Left ventricle myocardium inferior (tissue), 1 donor: ENCODE measurements around the gene C1QL4. TPM values are rescaled to one million over a fixed set of nuclear protein-coding genes. Genes with fewer than 3 reads are reported as not detected.
"Not testable (repeated sequence)": the region's sequence is repeated elsewhere in the genome, so short reads cannot be mapped to it uniquely, and the experiment has no call there.

Experiments used
- DNase-seq: peaks from one replicate; pipeline ENCODE4 v3.0.0-alpha.2; 2020
- H3K27ac ChIP-seq: fragments of 200-600 bp; replicated peaks from 2 replicates; pipeline ENCODE4 v1.8.0; 2021
- H3K27me3 ChIP-seq: fragments of 200-600 bp; 2 replicates; pipeline ENCODE4 v1.8.0; 2021; ENCODE audit warnings: low read depth
- H3K36me3 ChIP-seq: fragments of 200-600 bp; 2 replicates; pipeline ENCODE4 v1.8.0; 2021
- H3K4me1 ChIP-seq: fragments of 200-600 bp; 2 replicates; pipeline ENCODE4 v1.8.0; 2021
- H3K4me3 ChIP-seq: fragments of 200-600 bp; 2 replicates; pipeline ENCODE4 v1.8.0; 2021; ENCODE audit warnings: mild to moderate bottlenecking, moderate library complexity
- H3K9me3 ChIP-seq: fragments of 200-600 bp; replicated peaks from 2 replicates; pipeline ENCODE4 v1.8.0; 2021
- CTCF ChIP-seq: fragments of 200-600 bp; IDR thresholded peaks from 2 replicates; pipeline ENCODE4 v1.8.0; 2021; ENCODE audit warnings: antibody characterized with exemption, mild to moderate bottlenecking, borderline replicate concordance
- intact Hi-C: fragments of 100-400 bp; cut with micrococcal nuclease; formaldehyde crosslinking; loops from one replicate; pipeline ENCODE4 v1.11.0; 2022
- total RNA-seq: library from RNA; stranded (reverse); fragmentation: NEBNext Ultra II Directional; extraction: Animal tissue kit (Norgen Biotek cat#: 25700); gene quantifications from one replicate; pipeline ENCODE4 v1.2.1, GENCODE V29; 2021
- donor health status: DM: no; HTN: yes; CAD: no; lungs with severe emphysema.

The C1QL4 gene
- total RNA-seq, 1 donor from 2014 or later, result not detected

DNA sequence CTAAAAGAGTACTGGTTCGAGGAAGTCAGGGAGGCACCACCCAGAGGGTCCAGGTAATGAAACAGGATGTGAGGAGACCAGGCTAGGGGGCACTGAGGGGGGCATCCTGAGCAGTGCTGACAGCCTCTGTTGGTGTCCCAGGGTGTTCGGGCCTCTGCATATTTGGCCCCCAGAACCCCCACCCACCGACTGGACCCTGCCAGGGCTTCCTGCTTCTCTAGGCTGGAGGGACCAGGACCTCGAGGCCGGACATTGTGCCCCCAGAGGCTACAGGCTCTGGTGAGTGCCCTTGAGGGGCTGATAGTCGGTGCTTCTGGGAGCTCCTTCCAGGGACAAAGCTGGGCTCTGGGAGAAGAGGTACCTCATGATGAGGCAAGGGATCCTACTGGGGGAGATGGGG is 11.4 kb downstream of the C1QL4 start:
- H3K27me3 ChIP-seq, result peaks cover 13% of the 10 kb centered on the region
- H3K4me3 ChIP-seq, result no peak overlapping the region
- DNase-seq, result no peak
- intact Hi-C loops, result no loop called here
- no peak for TF ChIP-seq CTCF
- H3K36me3 ChIP-seq, result no peaks in the 10 kb centered on the region
- no peak overlapping the region for H3K27ac ChIP-seq
- H3K4me1 ChIP-seq, result peaks cover 16% of the 10 kb centered on the region
- no peaks in the 10 kb centered on the region for H3K9me3 ChIP-seq

DNA sequence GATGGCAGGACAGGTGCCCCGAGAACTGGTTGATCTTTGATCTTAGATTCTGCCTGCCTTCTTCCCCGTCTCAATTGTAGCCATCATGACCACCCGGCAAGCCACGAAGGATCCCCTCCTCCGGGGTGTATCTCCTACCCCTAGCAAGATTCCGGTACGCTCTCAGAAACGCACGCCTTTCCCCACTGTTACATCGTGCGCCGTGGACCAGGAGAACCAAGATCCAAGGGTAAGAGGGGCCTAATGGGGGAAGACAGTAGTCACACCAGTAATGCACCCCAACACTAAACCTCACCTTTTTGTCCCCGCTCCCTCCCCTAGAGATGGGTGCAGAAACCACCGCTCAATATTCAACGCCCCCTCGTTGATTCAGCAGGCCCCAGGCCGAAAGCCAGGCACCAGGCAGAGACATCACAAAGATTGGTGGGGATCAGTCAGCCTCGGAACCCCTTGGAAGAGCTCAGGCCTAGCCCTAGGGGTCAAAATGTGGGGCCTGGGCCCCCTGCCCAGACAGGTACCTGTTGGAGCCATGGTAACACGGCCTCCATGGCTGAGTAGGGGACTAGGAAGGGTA is 13.4 kb downstream of the C1QL4 start:
- H3K4me3 ChIP-seq, result peak overlapping the region; percentile 77
- DNase-seq, result no peak
- H3K4me1 ChIP-seq, result peaks cover 16% of the 10 kb centered on the region
- H3K27ac ChIP-seq, result no peak overlapping the region
- TF ChIP-seq CTCF, result no peak
- no peaks in the 10 kb centered on the region for H3K27me3 ChIP-seq
- no peaks in the 10 kb centered on the region for H3K36me3 ChIP-seq
- intact Hi-C loops, result no loop called here
- no peaks in the 10 kb centered on the region for H3K9me3 ChIP-seq

- no peaks in the 10 kb centered on the region for H3K27me3 ChIP-seq
- H3K27ac ChIP-seq, result peak within 1 kb of the TSS; percentile 78
- peak; percentile 97 for DNase-seq
- H3K4me1 ChIP-seq, result peaks cover 16% of the 10 kb centered on the region
- H3K9me3 ChIP-seq, result no peaks in the 10 kb centered on the region
- no peak for TF ChIP-seq CTCF
- peak within 1 kb of the TSS; percentile 77 for H3K4me3 ChIP-seq
- H3K36me3 ChIP-seq, result no peaks in the 10 kb centered on the region
- intact Hi-C loops, result no loop called here
Measured at GRCh38 chr12:49322708-49323523, 14.1 kb downstream of the C1QL4 start, which contains the start of gene TROAP. TSS of gene TROAP (plus strand) at chr12:49323255. CDS start at chr12:49323609, 354 bp downstream.

DNA sequence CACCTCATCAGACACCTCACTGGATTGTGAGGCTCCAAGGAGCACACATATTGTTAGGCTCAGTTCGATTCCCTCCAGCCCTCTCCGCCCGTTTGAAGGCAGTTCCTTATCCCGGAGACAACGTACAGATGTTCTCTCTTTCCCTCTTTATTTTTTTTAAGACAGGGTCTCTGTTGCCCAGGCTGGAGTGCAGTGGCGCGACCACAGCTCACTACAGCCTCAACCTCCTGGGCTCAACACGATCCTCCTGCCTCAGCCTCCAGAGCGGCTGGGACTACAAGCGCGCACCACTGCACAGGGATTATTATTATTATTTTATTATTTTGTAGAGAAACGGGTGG is 14.7 kb downstream of the C1QL4 start:
- no peak for DNase-seq
- Histone ChIP-seq H3K4me1 (peaks cover 16% of the 10 kb centered on the region), H3K27me3 (no peaks in the 10 kb centered on the region), H3K36me3 (no peaks in the 10 kb centered on the region), H3K27ac (peak overlapping the region; percentile 78), H3K9me3 (no peaks in the 10 kb centered on the region), H3K4me3 (peak overlapping the region; percentile 77)
- no peak for TF ChIP-seq CTCF
- intact Hi-C loops, result no loop called here

DNA sequence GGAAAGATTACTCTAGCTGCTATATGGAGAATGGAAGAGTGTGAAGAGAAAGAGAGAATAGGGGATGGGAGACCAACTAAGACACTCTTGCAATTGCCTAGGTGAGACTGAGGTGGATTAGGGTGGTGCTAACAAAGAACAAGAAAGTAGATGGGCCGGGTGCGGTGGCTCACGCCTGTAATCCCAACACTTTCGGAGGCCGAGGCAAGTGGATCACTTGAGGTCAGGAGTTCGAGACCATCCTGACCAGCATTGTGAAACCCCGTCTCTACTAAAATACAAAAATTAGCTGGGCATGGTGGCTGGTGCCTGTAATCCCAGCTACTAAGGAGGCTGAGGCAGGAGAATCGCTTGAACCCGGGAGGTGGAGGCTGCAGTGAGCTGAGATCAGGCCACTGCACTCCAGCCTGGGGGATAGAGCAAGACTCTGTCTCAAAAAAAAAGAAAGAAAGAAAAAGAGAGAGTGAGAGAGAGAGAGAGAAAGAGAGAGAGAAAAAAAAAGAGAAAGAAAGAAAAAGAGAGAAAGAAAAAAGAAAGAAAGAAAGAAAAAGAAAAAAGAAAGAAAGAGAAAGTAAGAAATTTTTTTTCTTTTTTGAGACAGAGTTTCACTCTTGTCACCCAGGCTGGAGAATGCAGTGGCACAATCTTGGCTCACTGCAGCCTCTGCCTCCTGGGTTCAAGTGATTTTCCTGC is 16.4 kb downstream of the C1QL4 start:
- peaks cover 16% of the 10 kb centered on the region for H3K4me1 ChIP-seq
- H3K27me3 ChIP-seq, H3K4me3 ChIP-seq, H3K9me3 ChIP-seq, DNase-seq, H3K36me3 ChIP-seq, H3K27ac ChIP-seq, intact Hi-C loops: not testable (repeated sequence)

- H3K36me3 ChIP-seq, DNase-seq, intact Hi-C loops, H3K27me3 ChIP-seq, H3K4me1 ChIP-seq, H3K9me3 ChIP-seq, H3K4me3 ChIP-seq, H3K27ac ChIP-seq: not testable (repeated sequence)
Measured at GRCh38 chr12:49317118-49317517, 19.9 kb downstream of the C1QL4 start.
